Fibroblast of lung (primary cell): ENCODE data around the gene SLC6A12. TPM values are rescaled to one million over a fixed set of nuclear protein-coding genes. Genes with fewer than 3 reads are reported as not detected.

Experiments
- DNase-seq, 2 donors: peaks; one replicate each; pipeline versions ENCODE4 v3.0.0 to v3.0.0-alpha.2; 2010; ENCODE audit warnings: low read depth in 2 of 2
- H2AFZ ChIP-seq: 2 replicates; pipeline ENCODE4 v1.5.1; 2012; ENCODE audit warnings: low read length, control low read depth, inconsistent platforms
- H3K27ac ChIP-seq: 2 replicates; pipeline ENCODE4 v1.5.1; 2011; ENCODE audit warnings: low read length, control low read depth; ENCODE audit not compliant: insufficient read depth
- H3K27me3 ChIP-seq: 2 replicates; pipeline ENCODE4 v1.5.1; 2011; ENCODE audit warnings: mild to moderate bottlenecking, low read length; ENCODE audit not compliant: control insufficient read depth, insufficient read depth
- H3K36me3 ChIP-seq: 2 replicates; pipeline ENCODE4 v1.5.1; 2011; ENCODE audit warnings: low read length; ENCODE audit not compliant: control insufficient read depth, insufficient read depth
- H3K4me1 ChIP-seq: 2 replicates; pipeline ENCODE4 v1.5.1; 2011; ENCODE audit warnings: low read length; ENCODE audit not compliant: control insufficient read depth, insufficient read depth; ENCODE audit errors: extremely low read depth
- H3K4me2 ChIP-seq: 2 replicates; pipeline ENCODE4 v1.5.1; 2011; ENCODE audit warnings: low read length, control low read depth; ENCODE audit not compliant: insufficient read depth; ENCODE audit errors: extremely low read depth
- H3K4me3 ChIP-seq, 4 experiments: fragments of 200-600 bp in 1 of 4; sonication (generic) in 1 of 4; replicated peaks in 1 of 4; 2 replicates each; pipeline ENCODE4 v1.5.1; 2011 to 2016; ENCODE audit warnings: low read length in 4 of 4, low read depth in 3 of 4, mild to moderate bottlenecking in 3 of 4, control low read depth in 2 of 4, inconsistent platforms in 1 of 4, mixed read lengths in 1 of 4; ENCODE audit not compliant: insufficient read depth in 1 of 4; ENCODE audit errors: control extremely low read depth in 1 of 4
- H3K79me2 ChIP-seq: 2 replicates; pipeline ENCODE4 v1.5.1; 2012; ENCODE audit warnings: mild to moderate bottlenecking, low read length, inconsistent platforms; ENCODE audit not compliant: control insufficient read depth, insufficient read depth
- H3K9ac ChIP-seq: 2 replicates; pipeline ENCODE4 v1.5.1; 2011; ENCODE audit warnings: mild to moderate bottlenecking, low read length, control low read depth; ENCODE audit not compliant: insufficient read depth
- H3K9me3 ChIP-seq: 2 replicates; pipeline ENCODE4 v1.5.1; 2012; ENCODE audit warnings: low read depth, low read length; ENCODE audit not compliant: control insufficient read depth, insufficient read depth
- H4K20me1 ChIP-seq: 2 replicates; pipeline ENCODE4 v1.5.1; 2011; ENCODE audit warnings: low read length; ENCODE audit not compliant: control insufficient read depth, insufficient read depth; ENCODE audit errors: extremely low read depth
- CTCF ChIP-seq, 2 donors: IDR thresholded peaks in 1 of 2; conservative IDR thresholded peaks in 1 of 2; 1 replicate in 1 of 2; 2 replicates in 1 of 2; pipeline ENCODE4 v1.5.1; 2011 to 2012; ENCODE audit warnings: low read length in 2 of 2, control low read depth in 1 of 2, inconsistent platforms in 1 of 2, low read depth in 1 of 2, mild to moderate bottlenecking in 1 of 2
- EZH2 ChIP-seq: IDR thresholded peaks from 2 replicates; pipeline ENCODE4 v1.5.1; 2012; ENCODE audit warnings: low read length, control low read depth, mild to moderate bottlenecking; ENCODE audit errors: missing control alignments
- polyA plus RNA-seq, 2 donors: library from polyadenylated mRNA; depleted of rRNA in 1 of 2; stranded (reverse) in 1 of 2; unstranded in 1 of 2; fragments of >200 nt; gene quantifications; 2 replicates each; pipeline ENCODE4 v1.2.1, GENCODE V29; 2011 to 2012; ENCODE audit warnings: missing spikeins in 1 of 2
- total RNA-seq: library from RNA; depleted of rRNA; stranded (reverse); fragments of >200 nt; gene quantifications from 2 replicates; pipeline ENCODE4 v1.2.1, GENCODE V29; 2014

The SLC6A12 gene
- total and polyA plus RNA-seq, 2 donors (not counting 1 experiment from before 2014, with no cell fraction given): not detected

GRCh38 chr12:148676-149416, 65.1 kb downstream of the SLC6A12 start:
- no peak for TF ChIP-seq CTCF (conservative IDR thresholded peaks at IDR 0.05 in 1 of 2, IDR thresholded peaks at IDR 0.05 in 1 of 2; ENCODE audit: low read depth in 1 of 2, low read length in 2 of 2)
- no peak for TF ChIP-seq EZH2
- Histone ChIP-seq H3K4me2 (no peak overlapping the region), H3K4me1 (no peaks in the 10 kb centered on the region), H4K20me1 (no peaks in the 10 kb centered on the region), H3K79me2 (no peaks in the 10 kb centered on the region), H3K27me3 (peaks cover 5% of the 10 kb centered on the region), H3K9ac (no peak overlapping the region), H2AFZ (no peak overlapping the region), H3K36me3 (no peaks in the 10 kb centered on the region), H3K9me3 (no peaks in the 10 kb centered on the region), H3K4me3 (no peak overlapping the region), H3K27ac (no peak overlapping the region)
- no peak for DNase-seq

GRCh38 chr12:147242-147641, 66.7 kb downstream of the SLC6A12 start:
- Histone ChIP-seq H3K4me3 (no peak overlapping the region), H3K9ac (no peak overlapping the region), H4K20me1 (no peaks in the 10 kb centered on the region), H3K79me2 (no peaks in the 10 kb centered on the region), H2AFZ (no peak overlapping the region), H3K36me3 (no peaks in the 10 kb centered on the region), H3K4me2 (no peak overlapping the region), H3K4me1 (no peaks in the 10 kb centered on the region), H3K27me3 (peaks cover 5% of the 10 kb centered on the region), H3K9me3 (no peaks in the 10 kb centered on the region), H3K27ac (no peak overlapping the region)
- TF ChIP-seq CTCF (conservative IDR thresholded peaks at IDR 0.05 in 1 of 2, IDR thresholded peaks at IDR 0.05 in 1 of 2; ENCODE audit: low read depth in 1 of 2, low read length in 2 of 2): no peak
- TF ChIP-seq EZH2: no peak
- no peak for DNase-seq

- no peaks in the 10 kb centered on the region for H3K4me1 ChIP-seq
- H3K36me3 ChIP-seq: no peaks in the 10 kb centered on the region
- TF ChIP-seq CTCF (conservative IDR thresholded peaks at IDR 0.05 in 1 of 2, IDR thresholded peaks at IDR 0.05 in 1 of 2; ENCODE audit: low read depth in 1 of 2, low read length in 2 of 2) (no peak), EZH2 (no peak)
- no peak overlapping the region for H3K9ac ChIP-seq
- peaks cover 4% of the 10 kb centered on the region for H3K27me3 ChIP-seq
- H3K4me2 ChIP-seq: no peak overlapping the region
- H3K27ac ChIP-seq: no peak overlapping the region
- no peak for DNase-seq
- H2AFZ ChIP-seq: no peak overlapping the region
- H3K4me3 ChIP-seq: no peak overlapping the region
- no peaks in the 10 kb centered on the region for H3K9me3 ChIP-seq
- no peaks in the 10 kb centered on the region for H4K20me1 ChIP-seq
- H3K79me2 ChIP-seq: no peaks in the 10 kb centered on the region
Measured at GRCh38 chr12:145369-145960, 68.5 kb downstream of the SLC6A12 start.
